IPS-NIHi7 (cell line): Measurements from ENCODE around the gene GSTCD.
"Not testable (repeated sequence)": the region's sequence is repeated elsewhere in the genome, so short reads cannot be mapped to it uniquely, and the experiment has no call there.

ENCODE experiments used
- DNase-seq: peaks from one replicate; pipeline ENCODE4 v3.0.0; 2012; ENCODE audit warnings: mixed read lengths; ENCODE audit errors: extremely low spot score

GSTCD gene

GRCh38 chr4:105708181-105709080 is at the start of gene GSTCD, which contains the start of gene INTS12:
GSTCD (plus strand) TSS chr4:105708784; CDS start chr4:105717614, 8,830 bp downstream.
INTS12 (minus strand) TSS chr4:105708689; CDS start chr4:105700005, 8,684 bp downstream.
- peak; percentile 93 for DNase-seq

- DNase-seq: no peak
Measured at GRCh38 chr4:105659190-105659589, 49.4 kb upstream of the GSTCD start.

- DNase-seq: no peak
Measured at GRCh38 chr4:105661028-105661427, 47.6 kb upstream of the GSTCD start.

GRCh38 chr4:105662935-105663675 is 45.5 kb upstream of the GSTCD start:
- DNase-seq: no peak

- DNase-seq: peak; percentile 25
Measured at GRCh38 chr4:105666693-105667092, 41.9 kb upstream of the GSTCD start.

GRCh38 chr4:105670684-105671083 is 37.9 kb upstream of the GSTCD start:
- no peak for DNase-seq

GRCh38 chr4:105671301-105671700 is 37.3 kb upstream of the GSTCD start:
- DNase-seq: no peak

- no peak for DNase-seq
Measured at GRCh38 chr4:105674011-105674410, 34.6 kb upstream of the GSTCD start.

- DNase-seq: no peak
Measured at GRCh38 chr4:105677709-105678108, 30.9 kb upstream of the GSTCD start.

- DNase-seq: no peak
Measured at GRCh38 chr4:105679186-105679585, 29.4 kb upstream of the GSTCD start.

GRCh38 chr4:105683038-105683437 is 25.5 kb upstream of the GSTCD start:
- no peak for DNase-seq

- no peak for DNase-seq
Measured at GRCh38 chr4:105686571-105686970, 22.0 kb upstream of the GSTCD start.

- DNase-seq: not testable (repeated sequence)
Measured at GRCh38 chr4:105694812-105695211, 13.8 kb upstream of the GSTCD start.

- not testable (repeated sequence) for DNase-seq
Measured at GRCh38 chr4:105695832-105696231, 12.8 kb upstream of the GSTCD start.

GRCh38 chr4:105698607-105699006 is 10.0 kb upstream of the GSTCD start:
- no peak for DNase-seq

GRCh38 chr4:105707782-105708180 is 803 bp upstream of the GSTCD start:
- no peak for DNase-seq

- no peak for DNase-seq
Measured at GRCh38 chr4:105709081-105709450, 482 bp downstream of the GSTCD start.

GRCh38 chr4:105710012-105710600 is 1.5 kb downstream of the GSTCD start:
- DNase-seq: no peak

- DNase-seq: no peak
Measured at GRCh38 chr4:105710678-105711077, 2.1 kb downstream of the GSTCD start.

- DNase-seq: no peak
Measured at GRCh38 chr4:105712766-105713165, 4.2 kb downstream of the GSTCD start.

GRCh38 chr4:105714071-105714521 is 5.5 kb downstream of the GSTCD start:
- no peak for DNase-seq

GRCh38 chr4:105714932-105715331 is 6.3 kb downstream of the GSTCD start:
- no peak for DNase-seq
